Measurements from ENCODE around the gene FBXO33.

The FBXO33 gene, protein sequence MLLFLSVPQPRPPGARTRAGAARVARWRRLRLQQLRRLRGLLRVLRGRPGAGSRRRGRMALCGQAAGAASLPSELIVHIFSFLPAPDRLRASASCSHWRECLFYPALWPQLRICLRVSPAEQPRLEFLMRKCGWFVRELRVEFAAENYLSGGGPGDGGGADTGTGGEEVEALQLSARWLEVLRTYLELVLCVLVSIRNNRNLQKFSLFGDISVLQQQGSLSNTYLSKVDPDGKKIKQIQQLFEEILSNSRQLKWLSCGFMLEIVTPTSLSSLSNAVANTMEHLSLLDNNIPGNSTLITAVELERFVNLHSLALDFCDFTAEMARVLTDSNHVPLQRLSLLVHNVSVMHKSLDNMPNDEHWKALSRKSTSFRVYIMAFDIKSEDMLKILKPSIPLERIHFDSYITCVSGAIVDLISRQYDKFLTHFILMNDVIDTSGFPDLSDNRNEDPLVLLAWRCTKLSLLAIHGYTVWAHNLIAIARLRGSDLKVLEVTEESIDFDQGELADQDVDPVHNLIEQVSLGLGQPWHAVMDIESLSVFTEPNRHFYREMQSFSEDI

DNA sequence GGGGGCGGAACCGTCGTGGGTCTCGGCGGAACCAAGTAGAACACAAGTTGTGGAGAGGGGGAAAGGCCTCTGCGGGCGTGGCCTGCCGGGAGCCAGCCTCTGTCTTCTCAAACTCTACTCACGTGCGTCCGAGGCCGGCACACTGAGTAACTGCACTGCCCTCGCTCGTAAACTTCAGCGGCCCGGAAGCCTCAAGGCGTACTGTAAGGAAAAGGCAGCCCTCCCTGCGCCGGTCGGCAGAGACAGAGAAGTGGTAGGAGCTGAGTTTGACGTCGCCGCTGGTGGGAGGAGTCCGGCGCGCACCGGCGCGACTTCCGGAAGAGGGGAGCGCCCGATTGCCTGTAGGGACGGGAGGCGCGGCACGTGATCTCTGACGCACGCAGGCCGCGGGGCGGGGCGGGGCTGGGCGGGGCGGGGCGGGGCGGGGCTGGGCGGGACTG, at the start of gene FBXO33:
Gene FBXO33 (minus strand): TSS at position 255 of the 440 bp plus-strand sequence. CDS start 271 bp downstream, outside the sequence.
- H3F3A ChIP-seq (ENCODE audit: low read depth): no peaks in the 10 kb centered on the region; the same call in 1 of the 2 replicates
- H3K9me3 ChIP-seq (ENCODE audit: insufficient read depth, low read depth, low read length): no peaks in the 10 kb centered on the region
- TF ChIP-seq EZH2phosphoT487 (IDR thresholded peaks at IDR 0.05; ENCODE audit: borderline replicate concordance): no peak
- TF ChIP-seq, protein P1, sequence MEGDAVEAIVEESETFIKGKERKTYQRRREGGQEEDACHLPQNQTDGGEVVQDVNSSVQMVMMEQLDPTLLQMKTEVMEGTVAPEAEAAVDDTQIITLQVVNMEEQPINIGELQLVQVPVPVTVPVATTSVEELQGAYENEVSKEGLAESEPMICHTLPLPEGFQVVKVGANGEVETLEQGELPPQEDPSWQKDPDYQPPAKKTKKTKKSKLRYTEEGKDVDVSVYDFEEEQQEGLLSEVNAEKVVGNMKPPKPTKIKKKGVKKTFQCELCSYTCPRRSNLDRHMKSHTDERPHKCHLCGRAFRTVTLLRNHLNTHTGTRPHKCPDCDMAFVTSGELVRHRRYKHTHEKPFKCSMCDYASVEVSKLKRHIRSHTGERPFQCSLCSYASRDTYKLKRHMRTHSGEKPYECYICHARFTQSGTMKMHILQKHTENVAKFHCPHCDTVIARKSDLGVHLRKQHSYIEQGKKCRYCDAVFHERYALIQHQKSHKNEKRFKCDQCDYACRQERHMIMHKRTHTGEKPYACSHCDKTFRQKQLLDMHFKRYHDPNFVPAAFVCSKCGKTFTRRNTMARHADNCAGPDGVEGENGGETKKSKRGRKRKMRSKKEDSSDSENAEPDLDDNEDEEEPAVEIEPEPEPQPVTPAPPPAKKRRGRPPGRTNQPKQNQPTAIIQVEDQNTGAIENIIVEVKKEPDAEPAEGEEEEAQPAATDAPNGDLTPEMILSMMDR (conservative IDR thresholded peaks at IDR 0.05; ENCODE audit: low read length): no peak
- H3K9me2 ChIP-seq (replicated peaks; ENCODE audit: low read depth, low read length): no peaks in the 10 kb centered on the region
- H3K4me2 ChIP-seq (ENCODE audit: low read depth, low read length, poor library complexity, severe bottlenecking): peak within 1 kb of the TSS; percentile 90
- H3K4me3 ChIP-seq (ENCODE audit: low read length, poor library complexity, severe bottlenecking): peak within 1 kb of the TSS; percentile 97
- peaks cover 39% of the 10 kb centered on the region for H4K20me1 ChIP-seq (ENCODE audit: insufficient read depth, low read length, poor library complexity, severe bottlenecking)
- peaks cover 35% of the 10 kb centered on the region for H3K4me1 ChIP-seq (ENCODE audit: insufficient read depth, low read length, poor library complexity, severe bottlenecking)
- no peaks in the 10 kb centered on the region for H3K36me3 ChIP-seq (ENCODE audit: insufficient read depth, low read length)
- peaks cover 44% of the 10 kb centered on the region for H3K79me2 ChIP-seq (ENCODE audit: insufficient read depth, low read length)
- H3K27me3 ChIP-seq (ENCODE audit: insufficient read depth, low read length, poor library complexity, severe bottlenecking): no peaks in the 10 kb centered on the region
- peak within 1 kb of the TSS; percentile 77 for H3K9ac ChIP-seq (ENCODE audit: low read depth, low read length, poor library complexity, severe bottlenecking)
- H2AFZ ChIP-seq (ENCODE audit: low read length): peak within 1 kb of the TSS; percentile 97

DNA sequence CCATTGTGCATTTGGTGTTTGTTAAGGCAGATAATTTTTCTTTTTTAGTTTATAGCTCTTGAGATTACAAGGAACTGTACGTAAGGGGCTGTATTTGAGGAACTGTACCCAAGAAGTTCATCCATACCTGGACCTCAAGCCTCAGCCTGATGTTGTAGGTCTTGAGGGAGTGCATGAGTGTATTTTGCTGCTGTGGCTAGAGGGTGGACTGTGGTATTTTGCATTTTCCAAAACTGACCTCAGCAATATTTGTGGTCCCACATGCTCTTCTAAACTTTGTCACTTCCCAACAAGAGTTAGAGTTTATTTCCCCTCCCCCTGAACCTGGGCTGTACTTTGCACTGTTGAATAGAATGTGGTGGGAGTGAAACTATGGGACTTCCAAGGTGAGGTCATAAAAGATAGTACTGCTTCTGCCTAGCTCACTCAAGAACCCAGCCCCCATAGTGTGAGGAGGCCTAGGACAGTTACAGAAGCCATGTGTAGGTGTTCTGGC, 42.2 kb upstream of the FBXO33 start:
- Histone ChIP-seq H3K4me3 (ENCODE audit: low read length, poor library complexity, severe bottlenecking) (no peak overlapping the region), H3K4me2 (ENCODE audit: low read depth, low read length, poor library complexity, severe bottlenecking) (no peak overlapping the region), H3K79me2 (ENCODE audit: insufficient read depth, low read length) (no peaks in the 10 kb centered on the region), H3K36me3 (ENCODE audit: insufficient read depth, low read length) (no peaks in the 10 kb centered on the region), H4K20me1 (ENCODE audit: insufficient read depth, low read length, poor library complexity, severe bottlenecking) (no peaks in the 10 kb centered on the region), H3K9me2 (replicated peaks; ENCODE audit: low read depth, low read length) (no peaks in the 10 kb centered on the region), H3K9ac (ENCODE audit: low read depth, low read length, poor library complexity, severe bottlenecking) (no peak overlapping the region), H2AFZ (ENCODE audit: low read length) (no peak overlapping the region), H3F3A (ENCODE audit: low read depth) (no peaks in the 10 kb centered on the region), H3K27me3 (ENCODE audit: insufficient read depth, low read length, poor library complexity, severe bottlenecking) (no peaks in the 10 kb centered on the region), H3K9me3 (ENCODE audit: insufficient read depth, low read depth, low read length) (no peaks in the 10 kb centered on the region), H3K4me1 (ENCODE audit: insufficient read depth, low read length, poor library complexity, severe bottlenecking) (no peaks in the 10 kb centered on the region)
- TF ChIP-seq EZH2phosphoT487 (IDR thresholded peaks at IDR 0.05; ENCODE audit: borderline replicate concordance): no peak

DNA sequence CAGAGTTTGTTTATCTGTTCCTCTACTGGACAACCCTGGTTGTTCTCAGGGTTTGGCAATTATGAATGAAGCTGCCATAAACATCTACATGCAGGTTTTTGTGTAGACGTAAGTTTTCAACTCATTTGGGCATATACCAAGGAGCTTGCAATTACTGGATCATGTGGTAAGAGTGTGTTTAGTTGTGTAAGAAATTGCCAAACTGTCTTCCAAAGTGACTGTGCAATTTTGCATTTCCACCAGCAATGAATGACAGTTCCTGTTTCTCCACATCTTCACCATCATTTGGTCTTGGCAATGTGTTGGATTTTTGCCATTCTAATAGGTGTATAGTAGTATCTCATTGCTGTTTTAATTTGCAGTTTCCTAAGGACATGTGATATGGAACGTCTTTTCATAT, 39.8 kb upstream of the FBXO33 start:
- no peak overlapping the region for H3K9ac ChIP-seq (ENCODE audit: low read depth, low read length, poor library complexity, severe bottlenecking)
- H3F3A ChIP-seq (ENCODE audit: low read depth): no peaks in the 10 kb centered on the region
- no peaks in the 10 kb centered on the region for H3K79me2 ChIP-seq (ENCODE audit: insufficient read depth, low read length)
- H3K9me3 ChIP-seq (ENCODE audit: insufficient read depth, low read depth, low read length): no peaks in the 10 kb centered on the region
- no peak overlapping the region for H3K4me3 ChIP-seq (ENCODE audit: low read length, poor library complexity, severe bottlenecking)
- H3K36me3 ChIP-seq (ENCODE audit: insufficient read depth, low read length): no peaks in the 10 kb centered on the region
- H3K9me2 ChIP-seq (replicated peaks; ENCODE audit: low read depth, low read length): no peaks in the 10 kb centered on the region
- H3K27me3 ChIP-seq (ENCODE audit: insufficient read depth, low read length, poor library complexity, severe bottlenecking): no peaks in the 10 kb centered on the region
- no peak for TF ChIP-seq EZH2phosphoT487 (IDR thresholded peaks at IDR 0.05; ENCODE audit: borderline replicate concordance)
- TF ChIP-seq, protein P1 (conservative IDR thresholded peaks at IDR 0.05; ENCODE audit: low read length): no peak
- no peak overlapping the region for H2AFZ ChIP-seq (ENCODE audit: low read length)
- no peaks in the 10 kb centered on the region for H4K20me1 ChIP-seq (ENCODE audit: insufficient read depth, low read length, poor library complexity, severe bottlenecking)
- no peaks in the 10 kb centered on the region for H3K4me1 ChIP-seq (ENCODE audit: insufficient read depth, low read length, poor library complexity, severe bottlenecking)
- no peak overlapping the region for H3K4me2 ChIP-seq (ENCODE audit: low read depth, low read length, poor library complexity, severe bottlenecking)

Measured in Loucy (cell line).